Liver (tissue), 9 donors: Measurements from ENCODE around the gene ZNF565. TPM values are rescaled to one million over a fixed set of nuclear protein-coding genes. Genes with fewer than 3 reads are reported as not detected.
A peak's percentile ranks its signal among the peaks of the same experiment; 100 is the strongest.

Experiments
- DNase-seq: peaks from one replicate; pipeline ENCODE4 v3.0.0-alpha.2; 2017; ENCODE audit warnings: low spot score
- H3K27ac ChIP-seq, 2 donors: one replicate each; pipeline ENCODE4 v1.7.0; 2013; ENCODE audit warnings: inconsistent platforms in 2 of 2, low read length in 2 of 2, control low read depth in 1 of 2, low read depth in 1 of 2, mild to moderate bottlenecking in 1 of 2
- H3K27me3 ChIP-seq, 4 donors: one replicate each; pipeline versions ENCODE4 v1.6.1 to v1.7.0; 2013; ENCODE audit warnings: low read length in 3 of 4, inconsistent platforms in 1 of 4, mild to moderate bottlenecking in 1 of 4, moderate library complexity in 1 of 4; ENCODE audit not compliant: control insufficient read depth in 4 of 4, insufficient read depth in 4 of 4
- H3K36me3 ChIP-seq, 4 donors: one replicate each; pipeline versions ENCODE4 v1.6.1 to v1.7.0; 2013; ENCODE audit warnings: low read length in 3 of 4, mild to moderate bottlenecking in 3 of 4, low read depth in 1 of 4, moderate library complexity in 1 of 4; ENCODE audit not compliant: control insufficient read depth in 4 of 4, insufficient read depth in 3 of 4
- H3K4me1 ChIP-seq, 4 donors: one replicate each; pipeline versions ENCODE4 v1.6.1 to v1.7.0; 2013; ENCODE audit warnings: low read length in 3 of 4, mild to moderate bottlenecking in 3 of 4, moderate library complexity in 1 of 4; ENCODE audit not compliant: control insufficient read depth in 4 of 4, insufficient read depth in 4 of 4
- H3K4me3 ChIP-seq, 3 donors: one replicate each; pipeline versions ENCODE4 v1.6.1 to v1.7.0; 2013; ENCODE audit warnings: low read length in 3 of 3, control low read depth in 1 of 3, low read depth in 1 of 3, mild to moderate bottlenecking in 1 of 3
- H3K9ac ChIP-seq, 2 donors: one replicate each; pipeline ENCODE4 v1.7.0; 2013; ENCODE audit warnings: low read length in 2 of 2, mild to moderate bottlenecking in 2 of 2, moderate library complexity in 2 of 2, control low read depth in 1 of 2, low read depth in 1 of 2
- H3K9me3 ChIP-seq, 4 donors: one replicate each; pipeline versions ENCODE4 v1.6.1 to v1.7.0; 2013; ENCODE audit warnings: low read length in 3 of 4; ENCODE audit not compliant: control insufficient read depth in 4 of 4
- ATF3 ChIP-seq: IDR thresholded peaks from 2 replicates; pipeline ENCODE4 v1.6.1; 2016; ENCODE audit warnings: antibody characterized with exemption
- CTCF ChIP-seq: fragments of 150-350 bp; IDR thresholded peaks from 2 replicates; pipeline ENCODE4 v1.5.1; 2017; ENCODE audit warnings: improper control_type of control experiment, low read depth, low read length; ENCODE audit not compliant: missing input control
- EGR1 ChIP-seq, 2 donors: IDR thresholded peaks; 2 replicates each; pipeline ENCODE4 v1.6.1; 2016 to 2018; ENCODE audit warnings: antibody characterized with exemption in 2 of 2, low read depth in 2 of 2
- FOXA1 ChIP-seq: IDR thresholded peaks from 2 replicates; pipeline ENCODE4 v1.6.1; 2016; ENCODE audit warnings: antibody characterized with exemption
- FOXA2 ChIP-seq: IDR thresholded peaks from 2 replicates; pipeline ENCODE4 v1.6.1; 2016; ENCODE audit warnings: antibody characterized with exemption
- HNF4A ChIP-seq, 2 donors: conservative IDR thresholded peaks; 2 replicates each; pipeline ENCODE4 v1.6.1; 2016; ENCODE audit warnings: antibody characterized with exemption in 2 of 2, mild to moderate bottlenecking in 2 of 2
- HNF4G ChIP-seq: IDR thresholded peaks from 2 replicates; pipeline ENCODE4 v1.6.1; 2016; ENCODE audit warnings: antibody characterized with exemption
- JUND ChIP-seq, 2 donors: IDR thresholded peaks; 2 replicates each; pipeline ENCODE4 v1.6.1; 2016; ENCODE audit warnings: antibody characterized with exemption in 2 of 2
- MAX ChIP-seq: IDR thresholded peaks from 2 replicates; pipeline ENCODE4 v1.6.1; 2016; ENCODE audit warnings: antibody characterized with exemption
- NR2F2 ChIP-seq: IDR thresholded peaks from 2 replicates; pipeline ENCODE4 v1.6.1; 2016; ENCODE audit warnings: antibody characterized with exemption
- RAD21 ChIP-seq, 2 donors: IDR thresholded peaks; 2 replicates each; pipeline ENCODE4 v1.6.1; 2016; ENCODE audit warnings: antibody characterized with exemption in 2 of 2, mild to moderate bottlenecking in 2 of 2
- REST ChIP-seq: IDR thresholded peaks from 2 replicates; pipeline ENCODE4 v1.6.1; 2016; ENCODE audit warnings: antibody characterized with exemption, mild to moderate bottlenecking
- RXRA ChIP-seq, 2 donors: IDR thresholded peaks; 2 replicates each; pipeline ENCODE4 v1.6.1; 2017 to 2018; ENCODE audit warnings: antibody characterized with exemption in 2 of 2, mild to moderate bottlenecking in 1 of 2
- SP1 ChIP-seq: IDR thresholded peaks from 2 replicates; pipeline ENCODE4 v1.6.1; 2018; ENCODE audit warnings: antibody characterized with exemption, mild to moderate bottlenecking
- TAF1 ChIP-seq: conservative IDR thresholded peaks from 2 replicates; pipeline ENCODE4 v1.6.1; 2016; ENCODE audit warnings: antibody characterized with exemption, mild to moderate bottlenecking
- ZBTB33 ChIP-seq: IDR thresholded peaks from 2 replicates; pipeline ENCODE4 v1.6.1; 2016; ENCODE audit warnings: antibody characterized with exemption
- WGBS: extraction: QIAGEN DNeasy Blood & Tissue Kit; methylation state at CpG from one replicate; pipeline ENCODE4 v1.1.7; 2013; 5-methylcytosine and 5-hydroxymethylcytosine counted together
- polyA plus RNA-seq, 2 donors: library from polyadenylated mRNA; stranded (reverse) in 1 of 2; unstranded in 1 of 2; fragments of 200-250 nt in 1 of 2; fragments of >200 nt in 1 of 2; fragmentation: Nextera tagmentation in 1 of 2; extraction: Ambion mirVana in 1 of 2; gene quantifications; one replicate each; pipeline versions ENCODE4 v1.2.1 to v1.2.3, GENCODE V29; 2013 to 2015
- total RNA-seq, 2 donors: library from RNA; depleted of rRNA; stranded (reverse); fragments of >200 nt; gene quantifications; one replicate each; pipeline ENCODE4 v1.2.3, GENCODE V29; 2014
- donor health status: healthy.
- donor health status: healthy.
- donor health status: healthy.
- donor health status: healthy.
- donor health status: healthy.

The ZNF565 gene
- total and polyA plus RNA-seq, 4 donors: 0.95 to 4.9 (median 2.2) TPM

GRCh38 chr19:36221474-36221873, 7.0 kb upstream of the ZNF565 start:
- Histone ChIP-seq H3K9ac (no peak overlapping the region), H3K9me3 (peaks cover 0 to 5% (median 3%) of the 10 kb centered on the region in 4 donors), H3K4me1 (no peaks in the 10 kb centered on the region), H3K4me3 (no peak overlapping the region), H3K27me3 (no peaks in the 10 kb centered on the region), H3K27ac (no peak overlapping the region), H3K36me3 (peaks cover 7 to 42% (median 38%) of the 10 kb centered on the region in 4 donors)
- WGBS: 91% methylated on average over 4 of the region's 4 CpGs
- TF ChIP-seq RXRA (IDR thresholded peaks at IDR 0.05) (no peak), JUND (IDR thresholded peaks at IDR 0.05) (no peak), ATF3 (no peak), HNF4G (no peak)
- DNase-seq: no peak

- no peak for DNase-seq
- no peaks in the 10 kb centered on the region for H3K27me3 ChIP-seq
- TF ChIP-seq SP1: no peak
- no peak for TF ChIP-seq FOXA1
- TF ChIP-seq ZBTB33: no peak
- TF ChIP-seq RAD21 (IDR thresholded peaks at IDR 0.05): no peak
- TF ChIP-seq CTCF: no peak
- peak; percentile 5 for TF ChIP-seq NR2F2
- TF ChIP-seq FOXA2: no peak
- TF ChIP-seq EGR1 (IDR thresholded peaks at IDR 0.05; ENCODE audit: low read depth in 2 of 2): peak in 1 of 2 donors; percentile 48
- peak; percentile 12 for TF ChIP-seq REST
- TF ChIP-seq TAF1: peak; percentile 13
- TF ChIP-seq JUND (IDR thresholded peaks at IDR 0.05): no peak
- peak in 1 of 2 donors; percentile 21 for TF ChIP-seq HNF4A (conservative IDR thresholded peaks at IDR 0.05)
- TF ChIP-seq ATF3: no peak
- no peak for TF ChIP-seq RXRA (IDR thresholded peaks at IDR 0.05)
- peak; percentile 3 for TF ChIP-seq HNF4G
- TF ChIP-seq MAX: no peak
- peaks cover 0 to 5% (median 2%) of the 10 kb centered on the region in 4 donors for H3K36me3 ChIP-seq
- peak overlapping the region; percentile 93 to 98 for H3K27ac ChIP-seq
- peaks cover 0 to 12% (median 6%) of the 10 kb centered on the region in 4 donors for H3K4me1 ChIP-seq
- H3K9me3 ChIP-seq: no peaks in the 10 kb centered on the region
- 4% methylated on average over 27 of the region's 27 CpGs for WGBS
- H3K4me3 ChIP-seq: peak overlapping the region; percentile 71 to 100 (median 95)
- H3K9ac ChIP-seq: peak overlapping the region; percentile 90 to 99
Observed at GRCh38 chr19:36215276-36216123, 1.0 kb upstream of the ZNF565 start.
